Testis (tissue), 3 donors: Measurements from ENCODE around the gene CCNJL. TPM values are rescaled to one million over a fixed set of nuclear protein-coding genes. Genes with fewer than 3 reads are reported as not detected.

Experiments
- DNase-seq: peaks from one replicate; pipeline ENCODE4 v3.0.0-alpha.2; 2019
- H3K27ac ChIP-seq, 2 donors: fragments of 200-600 bp; sonication (generic); one replicate each; pipeline ENCODE4 v1.5.1; 2019
- H3K27me3 ChIP-seq: fragments of 200-600 bp; sonication (generic); one replicate; pipeline ENCODE4 v1.5.1; 2019
- H3K36me3 ChIP-seq: fragments of 200-600 bp; sonication (generic); one replicate; pipeline ENCODE4 v1.5.1; 2017; ENCODE audit warnings: low read depth; ENCODE audit errors: missing control alignments
- H3K4me1 ChIP-seq: fragments of 200-600 bp; sonication (generic); one replicate; pipeline ENCODE4 v1.5.1; 2019
- H3K4me3 ChIP-seq, 2 donors: fragments of 200-600 bp; sonication (generic); one replicate each; pipeline ENCODE4 v1.5.1; 2017 to 2019
- H3K9me3 ChIP-seq: fragments of 200-600 bp; sonication (generic); one replicate; pipeline ENCODE4 v1.5.1; 2017
- CTCF ChIP-seq, 3 experiments: fragments of 450-650 bp in 2 of 3; fragments of 200-600 bp in 1 of 3; sonication (generic) in 1 of 3; IDR thresholded peaks; one replicate each; pipeline ENCODE4 v1.5.1; 2016 to 2019; ENCODE audit warnings: antibody characterized with exemption in 3 of 3, mild to moderate bottlenecking in 2 of 3, moderate library complexity in 1 of 3
- POLR2A ChIP-seq: fragments of 450-650 bp; IDR thresholded peaks from one replicate; pipeline ENCODE4 v1.6.1; 2017; ENCODE audit warnings: antibody characterized with exemption, mild to moderate bottlenecking, moderate library complexity
- WGBS, 2 donors: methylation state at CpG; one replicate each; pipeline ENCODE4 v1.1.5; 2018; 5-methylcytosine and 5-hydroxymethylcytosine counted together
- intact Hi-C: fragments of 100-400 bp; cut with DNase I; formaldehyde crosslinking; loops from one replicate; pipeline ENCODE4 v1.15.1; 2023; ENCODE audit warnings: low total_unique reads
- polyA plus RNA-seq: library from polyadenylated mRNA; stranded (reverse); fragments of 350-450 nt; fragmentation: Illumina TruSeq; extraction: RNeasy Lipid Tissue Mini Kit (QIAGEN cat#74804); gene quantifications from one replicate; pipeline ENCODE4 v1.2.3, GENCODE V29; 2014; ENCODE audit warnings: low read depth, low replicate concordance; ENCODE audit not compliant: insufficient read depth
- total RNA-seq, 2 donors: library from RNA; depleted of rRNA; stranded (reverse); fragments of >200 nt; gene quantifications; one replicate each; pipeline ENCODE4 v1.2.3, GENCODE V29; 2016

Gene CCNJL
- total and polyA plus RNA-seq, 3 donors from 2014 or later, result 23.6 to 47.0 (median 41.4) TPM

- no peaks in the 10 kb centered on the region for H3K9me3 ChIP-seq
- WGBS, 2 donors, result 85% methylated on average over 9 to 10 of the region's 10 CpGs
- H3K4me3 ChIP-seq, result no peak overlapping the region
- no peaks in the 10 kb centered on the region for H3K4me1 ChIP-seq
- no peaks in the 10 kb centered on the region for H3K27me3 ChIP-seq
- TF ChIP-seq CTCF (IDR thresholded peaks at IDR 0.05) (no peak), POLR2A (no peak)
- DNase-seq, result no peak
- no peaks in the 10 kb centered on the region for H3K36me3 ChIP-seq
- H3K27ac ChIP-seq, result no peak overlapping the region
- intact Hi-C loops, result no loop called here
These were observed 80.5 kb downstream of the CCNJL start for GRCh38 chr5:160231783-160232342.

- intact Hi-C loops, result no loop called here
- Histone ChIP-seq H3K4me1 (no peaks in the 10 kb centered on the region), H3K4me3 (no peak overlapping the region), H3K36me3 (no peaks in the 10 kb centered on the region), H3K27me3 (no peaks in the 10 kb centered on the region), H3K9me3 (no peaks in the 10 kb centered on the region), H3K27ac (no peak overlapping the region)
- WGBS, 2 donors, result 60 to 88% methylated on average over 7 to 9 of the region's 9 CpGs
- TF ChIP-seq CTCF (IDR thresholded peaks at IDR 0.05) (no peak), POLR2A (no peak)
- peak; percentile 43 for DNase-seq
These were observed 81.5 kb downstream of the CCNJL start for GRCh38 chr5:160230686-160231527.

- Histone ChIP-seq H3K36me3 (no peaks in the 10 kb centered on the region), H3K9me3 (no peaks in the 10 kb centered on the region), H3K4me3 (no peak within 1 kb of the TSS), H3K27ac (no peak within 1 kb of the TSS), H3K27me3 (no peaks in the 10 kb centered on the region), H3K4me1 (no peaks in the 10 kb centered on the region)
- no peak for DNase-seq
- intact Hi-C loops, result no loop called here
- TF ChIP-seq POLR2A (no peak), CTCF (IDR thresholded peaks at IDR 0.05) (no peak)
- 75 to 76% methylated on average over 7 of the region's 7 CpGs for WGBS, 2 donors
These were observed 83.1 kb downstream of the CCNJL start, which contains the start of gene FABP6 for GRCh38 chr5:160229190-160229742. FABP6 (plus strand) TSS chr5:160229506; CDS start chr5:160229558, 52 bp downstream.

GRCh38 chr5:160227012-160227411 is 85.4 kb downstream of the CCNJL start:
- H3K36me3 ChIP-seq, result no peaks in the 10 kb centered on the region
- H3K27me3 ChIP-seq, result no peaks in the 10 kb centered on the region
- H3K4me1 ChIP-seq, result no peaks in the 10 kb centered on the region
- TF ChIP-seq CTCF (IDR thresholded peaks at IDR 0.05), result no peak
- TF ChIP-seq POLR2A, result no peak
- DNase-seq, result no peak
- intact Hi-C loops, result no loop called here
- H3K27ac ChIP-seq, result no peak overlapping the region
- no peaks in the 10 kb centered on the region for H3K9me3 ChIP-seq
- no peak overlapping the region for H3K4me3 ChIP-seq
- 81 to 86% methylated on average over 2 of the region's 2 CpGs for WGBS, 2 donors
